ENCODE results near the gene APOC4. TPM values are rescaled to one million over a fixed set of nuclear protein-coding genes. Genes with fewer than 3 reads are reported as not detected.

The APOC4 gene
- polyA plus RNA-seq, 1 donor (not counting 4 experiments of a cell fraction or from before 2014, with no cell fraction given): not detected

- Histone ChIP-seq H3K27me3 (ENCODE audit: control insufficient read depth, extremely low read depth, insufficient read depth, low read length) (no peaks in the 10 kb centered on the region), H3K4me2 (ENCODE audit: control insufficient read depth, extremely low read depth, insufficient read depth, low read depth, low read length) (no peak overlapping the region), H3K4me1 (ENCODE audit: control insufficient read depth, extremely low read depth, insufficient read depth, low read length) (no peaks in the 10 kb centered on the region), H3K4me3 (ENCODE audit: control insufficient read depth in 2 of 3, extremely low read depth in 1 of 3, insufficient read depth in 2 of 3, low read depth in 1 of 3, low read length in 3 of 3) (no peak overlapping the region), H4K20me1 (ENCODE audit: control insufficient read depth, extremely low read depth, insufficient read depth, low read length) (no peaks in the 10 kb centered on the region), H3K27ac (ENCODE audit: control insufficient read depth, insufficient read depth, low read length) (no peak overlapping the region), H3K36me3 (ENCODE audit: control insufficient read depth in 2 of 2, extremely low read depth in 1 of 2, insufficient read depth in 2 of 2, low read length in 2 of 2) (peaks cover 11 to 44% of the 10 kb centered on the region in 2 experiments), H3K9ac (ENCODE audit: control insufficient read depth, extremely low read depth, insufficient read depth, low read length) (no peak overlapping the region), H2AFZ (ENCODE audit: control insufficient read depth, low read length) (no peak overlapping the region), H3K79me2 (ENCODE audit: control insufficient read depth, insufficient read depth, low read length) (no peaks in the 10 kb centered on the region), H3K9me3 (ENCODE audit: control insufficient read depth, low read depth, low read length) (no peaks in the 10 kb centered on the region), H3K9me1 (ENCODE audit: control insufficient read depth, extremely low read depth, insufficient read depth, low read length) (no peaks in the 10 kb centered on the region)
- FAIRE-seq (no peak), DNase-seq (ENCODE audit: low read depth, low spot score) (no peak)
- TF ChIP-seq EZH2 (IDR thresholded peaks at IDR 0.05; ENCODE audit: low read length) (no peak), CTCF (optimal IDR thresholded peaks at IDR 0.05 in 1 of 3, IDR thresholded peaks at IDR 0.05 in 1 of 3, conservative IDR thresholded peaks at IDR 0.05 in 1 of 3; ENCODE audit: extremely low read depth in 1 of 3, insufficient read depth in 2 of 3, low read length in 3 of 3) (no peak)
- dilution Hi-C loops (cut with MboI; ENCODE audit: extremely low pct_ligation_motif_present, low sequenced_read_pairs): no loop called here
Measured at GRCh38 chr19:44975444-44975843, 33.4 kb downstream of the APOC4 start.

GRCh38 chr19:44984005-44984404 lies 42.0 kb downstream of the APOC4 start:
- H3K27ac ChIP-seq (ENCODE audit: control insufficient read depth, insufficient read depth, low read length): no peak overlapping the region
- no peaks in the 10 kb centered on the region for H3K79me2 ChIP-seq (ENCODE audit: control insufficient read depth, insufficient read depth, low read length)
- no peak for FAIRE-seq
- DNase-seq (ENCODE audit: low read depth, low spot score): no peak
- peaks cover 15 to 27% of the 10 kb centered on the region in 2 experiments for H3K36me3 ChIP-seq (ENCODE audit: control insufficient read depth in 2 of 2, extremely low read depth in 1 of 2, insufficient read depth in 2 of 2, low read length in 2 of 2)
- H3K9me3 ChIP-seq (ENCODE audit: control insufficient read depth, low read depth, low read length): no peaks in the 10 kb centered on the region
- dilution Hi-C loops (cut with MboI; ENCODE audit: extremely low pct_ligation_motif_present, low sequenced_read_pairs): no loop called here
- no peaks in the 10 kb centered on the region for H4K20me1 ChIP-seq (ENCODE audit: control insufficient read depth, extremely low read depth, insufficient read depth, low read length)
- H3K4me2 ChIP-seq (ENCODE audit: control insufficient read depth, extremely low read depth, insufficient read depth, low read depth, low read length): no peak overlapping the region
- H3K9me1 ChIP-seq (ENCODE audit: control insufficient read depth, extremely low read depth, insufficient read depth, low read length): no peaks in the 10 kb centered on the region
- H3K4me3 ChIP-seq (ENCODE audit: control insufficient read depth in 2 of 3, extremely low read depth in 1 of 3, insufficient read depth in 2 of 3, low read depth in 1 of 3, low read length in 3 of 3): no peak overlapping the region
- no peak for TF ChIP-seq EZH2 (IDR thresholded peaks at IDR 0.05; ENCODE audit: low read length)
- TF ChIP-seq CTCF (optimal IDR thresholded peaks at IDR 0.05 in 1 of 3, IDR thresholded peaks at IDR 0.05 in 1 of 3, conservative IDR thresholded peaks at IDR 0.05 in 1 of 3; ENCODE audit: extremely low read depth in 1 of 3, insufficient read depth in 2 of 3, low read length in 3 of 3): no peak
- H2AFZ ChIP-seq (ENCODE audit: control insufficient read depth, low read length): no peak overlapping the region
- H3K9ac ChIP-seq (ENCODE audit: control insufficient read depth, extremely low read depth, insufficient read depth, low read length): no peak overlapping the region
- no peaks in the 10 kb centered on the region for H3K4me1 ChIP-seq (ENCODE audit: control insufficient read depth, extremely low read depth, insufficient read depth, low read length)
- H3K27me3 ChIP-seq (ENCODE audit: control insufficient read depth, extremely low read depth, insufficient read depth, low read length): no peaks in the 10 kb centered on the region

Data from keratinocyte (primary cell).